Inferior parietal cortex (tissue), 1 donor: Measurements from ENCODE around the gene NACA2.
"Not testable (repeated sequence)": the region's sequence is repeated elsewhere in the genome, so short reads cannot be mapped to it uniquely, and the experiment has no call there.

Experiments
- DNase-seq: peaks from one replicate; pipeline ENCODE4 v3.0.0-alpha.2; 2016; ENCODE audit errors: extremely low spot score

Gene NACA2

GRCh38 chr17:61591018-61591417, at the start of gene NACA2:
Gene NACA2 (minus strand): TSS chr17:61591219. CDS start chr17:61591180, 39 bp downstream.
- no peak for DNase-seq

GRCh38 chr17:61639818-61640217, 48.8 kb upstream of the NACA2 start:
- no peak for DNase-seq

- DNase-seq, result no peak
These were observed 47.1 kb upstream of the NACA2 start for GRCh38 chr17:61638087-61638486.

- DNase-seq, result peak; percentile 8
These were observed 45.0 kb upstream of the NACA2 start for GRCh38 chr17:61635913-61636432.

- no peak for DNase-seq
These were observed 44.0 kb upstream of the NACA2 start for GRCh38 chr17:61634942-61635538.

GRCh38 chr17:61634011-61634539, 43.1 kb upstream of the NACA2 start:
- DNase-seq, result no peak

- DNase-seq, result no peak
These were observed 41.8 kb upstream of the NACA2 start for GRCh38 chr17:61632826-61633225.

- DNase-seq, result no peak
These were observed 40.8 kb upstream of the NACA2 start for GRCh38 chr17:61631800-61632199.

- DNase-seq, result not testable (repeated sequence)
These were observed 37.1 kb upstream of the NACA2 start for GRCh38 chr17:61628158-61628557.

- DNase-seq, result no peak
These were observed 36.6 kb upstream of the NACA2 start for GRCh38 chr17:61627658-61628057.

- no peak for DNase-seq
These were observed 36.1 kb upstream of the NACA2 start for GRCh38 chr17:61627125-61627524.

- no peak for DNase-seq
These were observed 34.5 kb upstream of the NACA2 start for GRCh38 chr17:61625564-61625963.

- DNase-seq, result no peak
These were observed 33.9 kb upstream of the NACA2 start for GRCh38 chr17:61624951-61625350.

GRCh38 chr17:61621317-61621716, 30.3 kb upstream of the NACA2 start:
- no peak for DNase-seq

GRCh38 chr17:61619953-61620352, 28.9 kb upstream of the NACA2 start:
- DNase-seq, result no peak

- DNase-seq, result no peak
These were observed 28.5 kb upstream of the NACA2 start for GRCh38 chr17:61619493-61619892.

- no peak for DNase-seq
These were observed 27.9 kb upstream of the NACA2 start for GRCh38 chr17:61618950-61619349.

GRCh38 chr17:61617330-61617729, 26.3 kb upstream of the NACA2 start:
- no peak for DNase-seq

GRCh38 chr17:61616783-61617182, 25.8 kb upstream of the NACA2 start:
- no peak for DNase-seq

GRCh38 chr17:61614219-61614618, 23.2 kb upstream of the NACA2 start:
- DNase-seq, result no peak

- DNase-seq, result no peak
These were observed 20.3 kb upstream of the NACA2 start for GRCh38 chr17:61611323-61611722.

- DNase-seq, result no peak
These were observed 14.7 kb upstream of the NACA2 start for GRCh38 chr17:61605692-61606091.

- DNase-seq, result no peak
These were observed 10.3 kb upstream of the NACA2 start for GRCh38 chr17:61601297-61601696.

GRCh38 chr17:61600621-61601020, 9.6 kb upstream of the NACA2 start:
- no peak for DNase-seq
